NCI-H187 (cell line): ENCODE data around the gene SYNPO2.
"Not testable (repeated sequence)": the region's sequence is repeated elsewhere in the genome, so short reads cannot be mapped to it uniquely, and the experiment has no call there.

Source experiments
- DNase-seq, 2 experiments: peaks; one replicate each; lab custom pipeline; 2025; lab: John Stamatoyannopoulos, UW

SYNPO2 gene

GRCh38 chr4:119067125-119067524 is 178.5 kb downstream of the SYNPO2 start:
- DNase-seq, result not testable (repeated sequence)

- not testable (repeated sequence) for DNase-seq
Observed at GRCh38 chr4:119067670-119068360, 179.2 kb downstream of the SYNPO2 start.

GRCh38 chr4:119068529-119068962 is 179.9 kb downstream of the SYNPO2 start:
- DNase-seq, result no peak

GRCh38 chr4:119070301-119070700 is 181.6 kb downstream of the SYNPO2 start:
- DNase-seq, result no peak

GRCh38 chr4:119080721-119081541 is 192.3 kb downstream of the SYNPO2 start:
- DNase-seq, result no peak

GRCh38 chr4:119081542-119081859 is 192.8 kb downstream of the SYNPO2 start:
- DNase-seq, result no peak

- no peak for DNase-seq
Observed at GRCh38 chr4:119081943-119082342, 193.3 kb downstream of the SYNPO2 start.

- DNase-seq, result peak in 1 of 2 experiments; percentile 0
Observed at GRCh38 chr4:119082661-119083060, 194.0 kb downstream of the SYNPO2 start.

GRCh38 chr4:119084513-119084912 is 195.9 kb downstream of the SYNPO2 start:
- DNase-seq, result no peak

GRCh38 chr4:119087121-119087520 is 198.5 kb downstream of the SYNPO2 start:
- DNase-seq, result no peak

- DNase-seq, result no peak
Observed at GRCh38 chr4:119087656-119088055, 199.0 kb downstream of the SYNPO2 start.

GRCh38 chr4:119093042-119093827 is 204.6 kb downstream of the SYNPO2 start:
- DNase-seq, result no peak

- DNase-seq, result no peak
Observed at GRCh38 chr4:119097282-119097900, 208.7 kb downstream of the SYNPO2 start.

GRCh38 chr4:119098306-119098705 is 209.7 kb downstream of the SYNPO2 start:
- DNase-seq, result no peak

GRCh38 chr4:119099227-119099810 is 210.7 kb downstream of the SYNPO2 start:
- no peak for DNase-seq

- DNase-seq, result no peak
Observed at GRCh38 chr4:119100655-119101054, 212.0 kb downstream of the SYNPO2 start.

GRCh38 chr4:119103263-119103662 is 214.6 kb downstream of the SYNPO2 start:
- no peak for DNase-seq

- DNase-seq, result no peak
Observed at GRCh38 chr4:119104644-119105273, 216.1 kb downstream of the SYNPO2 start.

- no peak for DNase-seq
Observed at GRCh38 chr4:119105605-119106004, 217.0 kb downstream of the SYNPO2 start.

- DNase-seq, result no peak
Observed at GRCh38 chr4:119106036-119107000, 217.7 kb downstream of the SYNPO2 start.
